Measurements from ENCODE around the gene DEAF1.

The DEAF1 gene

GRCh38 chr11:623999-624704 lies 70.9 kb downstream of the DEAF1 start:
- no peak for DNase-seq (ENCODE audit: low read depth in 3 of 3)

- no peak for DNase-seq (ENCODE audit: low read depth in 3 of 3)
Measured at GRCh38 chr11:623349-623869, 71.6 kb downstream of the DEAF1 start.

GRCh38 chr11:621838-622237 lies 73.2 kb downstream of the DEAF1 start:
- no peak for DNase-seq (ENCODE audit: low read depth in 3 of 3)

GRCh38 chr11:620935-621814 lies 73.8 kb downstream of the DEAF1 start:
- no peak for DNase-seq (ENCODE audit: low read depth in 3 of 3)

- no peak for DNase-seq (ENCODE audit: low read depth in 3 of 3)
Measured at GRCh38 chr11:620201-620600, 74.8 kb downstream of the DEAF1 start.

- DNase-seq (ENCODE audit: low read depth in 3 of 3) = no peak
Measured at GRCh38 chr11:619628-620050, 75.4 kb downstream of the DEAF1 start.

- DNase-seq (ENCODE audit: low read depth in 3 of 3) = no peak
Measured at GRCh38 chr11:618856-619627, 76.0 kb downstream of the DEAF1 start.

- DNase-seq (ENCODE audit: low read depth in 3 of 3) = no peak
Measured at GRCh38 chr11:617912-618682, 76.9 kb downstream of the DEAF1 start.

GRCh38 chr11:617199-617911 lies 77.7 kb downstream of the DEAF1 start:
- no peak for DNase-seq (ENCODE audit: low read depth in 3 of 3)

GRCh38 chr11:616320-617198 lies 78.5 kb downstream of the DEAF1 start:
- no peak for DNase-seq (ENCODE audit: low read depth in 3 of 3)

- DNase-seq (ENCODE audit: low read depth in 3 of 3) = peak; percentile 65 to 74 (median 68)
Measured at GRCh38 chr11:615504-616319, 79.3 kb downstream of the DEAF1 start, which contains the start of gene IRF7. IRF7 (minus strand) TSS chr11:615950; CDS start chr11:615364, 586 bp downstream.

GRCh38 chr11:614623-615503 lies 80.2 kb downstream of the DEAF1 start:
- DNase-seq (ENCODE audit: low read depth in 3 of 3) = no peak

GRCh38 chr11:614021-614622 lies 80.9 kb downstream of the DEAF1 start:
- DNase-seq (ENCODE audit: low read depth in 3 of 3) = no peak

- peak; percentile 63 to 76 (median 71) for DNase-seq (ENCODE audit: low read depth in 3 of 3)
Measured at GRCh38 chr11:613369-613968, 81.6 kb downstream of the DEAF1 start.

- DNase-seq (ENCODE audit: low read depth in 3 of 3) = no peak
Measured at GRCh38 chr11:612961-613300, 82.1 kb downstream of the DEAF1 start.

GRCh38 chr11:612201-612960 lies 82.6 kb downstream of the DEAF1 start:
- DNase-seq (ENCODE audit: low read depth in 3 of 3) = no peak
